ENCODE measurements around the gene HINT2. TPM values are rescaled to one million over a fixed set of nuclear protein-coding genes. Genes with fewer than 3 reads are reported as not detected.

Gene HINT2
- total RNA-seq, 1 donor from 2014 or later: 60.1 TPM

GRCh38 chr9:35844628-35845270 lies 29.9 kb upstream of the HINT2 start:
- Mint-ChIP-seq H3K4me3 (no peak overlapping the region), H3K27me3 (ENCODE audit: low read depth) (peaks cover 2% of the 10 kb centered on the region)
- TF ChIP-seq CTCF (conservative IDR thresholded peaks at IDR 0.05): no peak

GRCh38 chr9:35842795-35843194 lies 28.0 kb upstream of the HINT2 start:
- H3K27me3 Mint-ChIP-seq (ENCODE audit: low read depth): peaks cover 2% of the 10 kb centered on the region
- H3K4me1 Mint-ChIP-seq: peaks cover 8% of the 10 kb centered on the region
- H3K36me3 Mint-ChIP-seq (ENCODE audit: low read depth): peaks cover 3% of the 10 kb centered on the region
- no peak overlapping the region for H3K4me3 Mint-ChIP-seq
- no peak overlapping the region for H3K27ac Mint-ChIP-seq (ENCODE audit: unreplicated experiment)
- TF ChIP-seq CTCF (conservative IDR thresholded peaks at IDR 0.05): no peak
- DNase-seq (ENCODE audit: low read depth, low spot score): no peak
- no peaks in the 10 kb centered on the region for H3K9me3 Mint-ChIP-seq

More at GRCh38 chr9:35844628-35845270, 29.9 kb upstream of the HINT2 start:
- Mint-ChIP-seq H3K36me3 (ENCODE audit: low read depth) (peaks cover 5% of the 10 kb centered on the region), H3K27ac (ENCODE audit: unreplicated experiment) (no peak overlapping the region), H3K4me1 (peaks cover 8% of the 10 kb centered on the region), H3K9me3 (no peaks in the 10 kb centered on the region)
- no peak for DNase-seq (ENCODE audit: low read depth, low spot score)

GRCh38 chr9:35842020-35842745 lies 27.3 kb upstream of the HINT2 start:
- Mint-ChIP-seq H3K4me1 (peaks cover 8% of the 10 kb centered on the region), H3K9me3 (no peaks in the 10 kb centered on the region), H3K27ac (ENCODE audit: unreplicated experiment) (no peak overlapping the region), H3K27me3 (ENCODE audit: low read depth) (peaks cover 2% of the 10 kb centered on the region), H3K4me3 (no peak overlapping the region), H3K36me3 (ENCODE audit: low read depth) (peaks cover 3% of the 10 kb centered on the region)
- DNase-seq (ENCODE audit: low read depth, low spot score): no peak
- TF ChIP-seq CTCF (conservative IDR thresholded peaks at IDR 0.05): no peak

GRCh38 chr9:35841645-35841900 lies 26.7 kb upstream of the HINT2 start:
- Mint-ChIP-seq H3K27me3 (ENCODE audit: low read depth) (no peaks in the 10 kb centered on the region), H3K36me3 (ENCODE audit: low read depth) (no peaks in the 10 kb centered on the region), H3K4me1 (peaks cover 8% of the 10 kb centered on the region), H3K27ac (ENCODE audit: unreplicated experiment) (no peak overlapping the region), H3K9me3 (no peaks in the 10 kb centered on the region), H3K4me3 (no peak overlapping the region)
- no peak for TF ChIP-seq CTCF (conservative IDR thresholded peaks at IDR 0.05)
- DNase-seq (ENCODE audit: low read depth, low spot score): no peak

GRCh38 chr9:35840881-35841644 lies 26.2 kb upstream of the HINT2 start:
- Mint-ChIP-seq H3K4me3 (no peak overlapping the region), H3K27ac (ENCODE audit: unreplicated experiment) (no peak overlapping the region), H3K36me3 (ENCODE audit: low read depth) (no peaks in the 10 kb centered on the region), H3K9me3 (no peaks in the 10 kb centered on the region), H3K27me3 (ENCODE audit: low read depth) (no peaks in the 10 kb centered on the region), H3K4me1 (peaks cover 8% of the 10 kb centered on the region)
- TF ChIP-seq CTCF (conservative IDR thresholded peaks at IDR 0.05): no peak
- no peak for DNase-seq (ENCODE audit: low read depth, low spot score)

Measured in neural crest cell (in vitro differentiated cells).